Measurements from ENCODE around the gene RFTN1.

RFTN1 gene

GRCh38 chr3:16439848-16440708 lies 73.4 kb downstream of the RFTN1 start:
- no peak for TF ChIP-seq CTCF (conservative IDR thresholded peaks at IDR 0.05)
- H3K27ac ChIP-seq, result no peak overlapping the region

DNA sequence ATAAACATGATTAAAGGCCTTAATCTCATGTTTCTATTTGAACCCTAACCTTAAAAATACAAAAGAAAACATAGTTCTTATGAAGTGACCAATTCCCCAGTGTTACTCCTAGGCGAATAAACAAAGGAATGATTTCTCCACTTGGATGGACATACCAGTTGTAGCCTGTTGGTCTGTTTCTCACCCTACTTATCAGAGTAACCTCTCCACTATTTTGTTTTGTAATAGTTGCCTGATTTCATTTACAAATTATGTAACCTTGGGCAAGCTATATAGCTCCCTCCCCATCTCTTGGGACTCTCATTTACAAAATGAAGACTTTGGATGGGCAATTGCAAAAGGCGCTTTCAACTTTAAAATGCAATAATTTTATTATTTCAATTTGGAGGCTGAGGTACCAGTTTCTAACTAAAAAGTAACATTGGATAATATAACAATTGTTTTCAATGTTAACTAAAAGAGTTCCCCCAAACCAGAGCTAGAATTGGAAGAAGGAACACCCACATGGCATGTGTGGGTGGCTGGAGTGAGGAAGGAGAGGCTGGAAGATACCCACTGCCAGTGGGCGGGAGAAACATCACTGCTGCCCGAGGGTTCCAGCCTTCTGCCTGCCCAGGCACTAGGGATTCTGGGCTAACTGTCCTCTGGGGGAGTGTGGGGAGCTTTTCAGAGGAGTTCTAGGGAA lies 74.2 kb downstream of the RFTN1 start:
- H3K27ac ChIP-seq, result no peak overlapping the region
- no peak for TF ChIP-seq CTCF (conservative IDR thresholded peaks at IDR 0.05)

DNA sequence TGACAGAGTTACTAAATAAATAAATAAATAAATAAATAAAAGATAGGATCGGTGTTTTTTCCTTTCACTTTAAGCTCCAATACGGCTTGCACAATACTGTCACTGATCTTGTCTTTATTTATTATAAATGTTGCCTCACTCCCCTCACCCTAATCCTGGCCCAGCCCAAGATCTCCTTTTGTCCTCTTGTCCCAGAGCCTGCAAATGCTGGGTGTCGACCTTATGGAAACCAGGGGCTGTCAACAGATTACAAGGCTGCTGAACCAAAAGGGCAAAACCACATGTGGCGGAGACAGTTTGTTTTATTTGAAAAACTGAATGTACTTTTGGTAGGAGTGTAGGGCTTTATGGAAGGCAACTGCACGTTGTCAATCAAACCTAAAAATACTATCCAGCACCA lies 75.9 kb downstream of the RFTN1 start:
- no peak overlapping the region for H3K27ac ChIP-seq
- no peak for TF ChIP-seq CTCF (conservative IDR thresholded peaks at IDR 0.05)

DNA sequence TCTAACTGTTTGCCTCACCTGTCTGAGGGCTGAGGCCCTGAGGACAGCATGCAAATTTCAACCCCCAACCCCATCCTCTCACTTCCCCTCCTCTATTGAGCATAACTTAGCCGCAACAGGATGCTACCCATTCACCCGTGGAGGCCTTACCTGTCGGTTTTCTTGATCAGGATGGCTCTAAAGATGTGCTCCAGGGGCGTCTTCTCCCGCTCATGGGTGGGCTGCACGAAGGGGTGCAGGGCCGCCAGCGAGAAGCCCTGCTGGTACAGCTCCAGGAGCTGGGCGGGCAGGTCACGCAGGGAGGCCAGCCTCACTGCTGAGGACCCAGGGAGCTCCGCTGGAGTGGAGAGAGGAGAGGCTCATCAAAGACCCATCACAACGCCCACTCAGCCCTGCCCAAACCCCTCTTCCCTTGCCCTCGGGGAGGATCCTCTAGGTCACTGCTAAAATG lies 79.8 kb downstream of the RFTN1 start:
- no peak overlapping the region for H3K27ac ChIP-seq
- TF ChIP-seq CTCF (conservative IDR thresholded peaks at IDR 0.05), result no peak

DNA sequence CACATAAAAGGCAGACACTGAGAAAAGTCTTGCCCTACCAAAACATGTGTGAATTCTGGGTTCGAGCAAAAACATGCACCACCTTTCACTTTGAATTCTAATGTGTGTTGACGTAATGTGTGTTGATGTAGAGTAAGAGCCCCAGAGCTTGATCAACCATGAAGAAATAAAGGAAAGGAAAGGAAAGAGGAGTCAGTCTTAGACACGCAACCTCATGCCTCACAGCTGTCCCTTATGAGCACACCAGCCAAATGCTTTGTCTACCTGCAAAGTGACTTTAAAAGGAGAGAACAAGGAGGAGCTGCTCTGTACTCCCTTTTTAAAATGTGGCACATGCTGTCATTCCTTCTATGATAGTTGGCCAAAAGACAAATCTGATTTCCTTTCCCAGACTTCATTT lies 80.8 kb downstream of the RFTN1 start:
- no peak for TF ChIP-seq CTCF (conservative IDR thresholded peaks at IDR 0.05)
- H3K27ac ChIP-seq, result no peak overlapping the region

DNA sequence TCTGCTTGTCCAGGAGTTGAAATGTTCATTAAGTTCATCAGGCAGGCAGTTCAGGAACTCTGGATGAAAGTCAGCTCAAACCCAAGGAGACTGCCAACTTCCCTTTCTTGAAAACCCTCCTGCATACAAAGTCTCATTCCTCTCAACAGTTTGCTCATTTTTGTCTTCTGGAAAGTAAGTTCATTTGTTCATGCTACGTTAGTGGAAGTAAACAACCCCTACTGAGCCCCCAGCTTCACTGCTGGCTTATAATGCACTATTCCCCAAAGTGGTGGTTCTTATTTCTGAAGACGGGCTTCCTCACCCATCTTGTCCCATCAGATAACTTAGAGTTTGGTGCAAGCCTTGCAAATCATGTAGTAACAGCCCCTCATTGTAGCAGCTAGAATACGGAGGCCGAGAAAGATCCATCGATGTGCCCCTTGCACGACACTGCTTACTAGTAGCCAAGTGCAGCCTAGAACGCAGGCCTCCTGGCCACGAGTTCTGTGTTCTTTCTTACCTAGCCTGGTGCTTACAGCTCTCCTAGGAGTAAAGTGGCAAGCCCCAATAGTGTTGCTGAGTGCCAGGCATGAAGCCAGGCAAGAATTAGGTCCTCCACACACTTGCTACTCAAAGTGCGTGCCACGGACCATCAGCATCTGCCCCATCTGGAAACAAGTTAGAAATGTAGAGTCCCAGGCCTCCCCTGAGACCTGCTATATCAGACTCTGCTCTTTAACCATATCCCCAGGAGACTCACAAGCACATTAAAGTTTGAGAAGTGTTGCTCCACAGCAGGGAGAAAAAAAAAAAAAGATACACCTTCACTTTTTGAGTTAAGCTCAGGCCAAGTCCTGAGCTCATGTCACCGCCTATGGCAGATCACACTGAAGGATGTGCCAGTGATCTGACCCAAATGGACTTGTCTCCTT lies 82.5 kb downstream of the RFTN1 start:
- H3K27ac ChIP-seq, result no peak overlapping the region
- no peak for TF ChIP-seq CTCF (conservative IDR thresholded peaks at IDR 0.05)

GRCh38 chr3:16429086-16429485 lies 84.4 kb downstream of the RFTN1 start:
- no peak overlapping the region for H3K27ac ChIP-seq

More at GRCh38 chr3:16429086-16429485, 84.4 kb downstream of the RFTN1 start:
- no peak for TF ChIP-seq CTCF (conservative IDR thresholded peaks at IDR 0.05)

Measured in VCaP (cell line).